Testis (tissue), 5 donors: Measurements from ENCODE around the gene ANKRD1. TPM values are rescaled to one million over a fixed set of nuclear protein-coding genes. Genes with fewer than 3 reads are reported as not detected.

Experiments used
- DNase-seq: peaks from one replicate; pipeline ENCODE4 v3.0.0-alpha.2; 2019
- H3K27ac ChIP-seq, 2 donors: fragments of 200-600 bp; sonication (generic); one replicate each; pipeline ENCODE4 v1.5.1; 2019
- H3K27me3 ChIP-seq: fragments of 200-600 bp; sonication (generic); one replicate; pipeline ENCODE4 v1.5.1; 2019
- H3K36me3 ChIP-seq: fragments of 200-600 bp; sonication (generic); one replicate; pipeline ENCODE4 v1.5.1; 2017; ENCODE audit warnings: low read depth; ENCODE audit errors: missing control alignments
- H3K4me1 ChIP-seq: fragments of 200-600 bp; sonication (generic); one replicate; pipeline ENCODE4 v1.5.1; 2019
- H3K4me3 ChIP-seq, 2 donors: fragments of 200-600 bp; sonication (generic); one replicate each; pipeline ENCODE4 v1.5.1; 2017 to 2019
- H3K9me3 ChIP-seq: fragments of 200-600 bp; sonication (generic); one replicate; pipeline ENCODE4 v1.5.1; 2017
- POLR2A ChIP-seq: fragments of 450-650 bp; IDR thresholded peaks from one replicate; pipeline ENCODE4 v1.6.1; 2017; ENCODE audit warnings: antibody characterized with exemption, mild to moderate bottlenecking, moderate library complexity
- WGBS, 2 donors: methylation state at CpG; one replicate each; pipeline ENCODE4 v1.1.5; 2018; 5-methylcytosine and 5-hydroxymethylcytosine counted together
- intact Hi-C: fragments of 100-400 bp; cut with DNase I; formaldehyde crosslinking; loops from one replicate; pipeline ENCODE4 v1.15.1; 2023; ENCODE audit warnings: low total_unique reads
- long read RNA-seq, 2 donors: transcript quantifications; one replicate each; lab custom pipeline, GENCODE V29; 2026
- polyA plus RNA-seq: library from polyadenylated mRNA; stranded (reverse); fragments of 350-450 nt; fragmentation: Illumina TruSeq; extraction: RNeasy Lipid Tissue Mini Kit (QIAGEN cat#74804); gene quantifications from one replicate; pipeline ENCODE4 v1.2.3, GENCODE V29; 2014; ENCODE audit warnings: low read depth, low replicate concordance; ENCODE audit not compliant: insufficient read depth
- total RNA-seq, 2 donors: library from RNA; depleted of rRNA; stranded (reverse); fragments of >200 nt; gene quantifications; one replicate each; pipeline ENCODE4 v1.2.3, GENCODE V29; 2016
- TF ChIP-seq, protein P1 (sequence below), 3 experiments: fragments of 450-650 bp in 2 of 3; fragments of 200-600 bp in 1 of 3; sonication (generic) in 1 of 3; IDR thresholded peaks; one replicate each; pipeline ENCODE4 v1.5.1; 2016 to 2019; ENCODE audit warnings: antibody characterized with exemption in 3 of 3, mild to moderate bottlenecking in 2 of 3, moderate library complexity in 1 of 3

ANKRD1 gene
- total RNA-seq, result under 1 TPM in 1 of 2 donors, not detected in 1; 0.19 TPM
- 2.1 TPM for polyA plus RNA-seq
- long read RNA-seq, donor 1, result 0 reads
- long read RNA-seq, donor 2, result 0 reads

DNA sequence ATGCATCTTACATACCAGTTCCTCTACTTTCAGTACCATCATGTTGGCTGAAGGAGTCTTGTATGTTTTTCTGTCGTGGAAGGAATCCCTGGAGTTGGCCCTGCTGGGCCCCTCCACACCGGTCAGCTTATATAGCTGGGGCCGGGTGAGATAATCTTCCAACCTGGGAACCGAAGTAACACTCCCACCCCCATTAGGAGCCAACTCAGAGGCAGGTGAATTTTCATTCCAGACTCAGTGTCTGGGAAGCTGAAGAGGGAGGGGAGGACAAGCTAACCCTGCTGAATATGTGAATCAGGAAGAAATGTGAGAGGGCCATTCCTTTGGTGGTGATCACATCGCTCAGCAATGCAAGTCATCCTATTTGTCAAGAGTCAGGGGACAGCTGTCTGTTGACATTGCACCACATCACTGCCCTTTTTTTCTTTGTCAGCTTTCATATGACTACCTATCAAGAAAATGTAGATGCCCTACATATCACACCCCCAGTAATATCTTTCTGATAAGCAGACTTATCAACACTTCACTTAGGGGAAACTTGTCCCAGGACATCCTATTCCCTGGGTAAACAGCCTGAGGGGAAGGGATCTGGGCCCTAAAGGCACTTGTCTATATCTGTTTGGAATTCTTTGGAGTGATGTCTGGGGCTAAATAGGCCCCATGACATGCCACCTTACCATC lies at the start of gene ANKRD1:
Gene ANKRD1 (minus strand): TSS at position 102 of the 681 bp plus-strand sequence. CDS start 60 bp downstream, at position 42.
- H3K4me1 ChIP-seq, result peaks cover 5% of the 10 kb centered on the region
- TF ChIP-seq POLR2A, result no peak
- TF ChIP-seq, protein P1, sequence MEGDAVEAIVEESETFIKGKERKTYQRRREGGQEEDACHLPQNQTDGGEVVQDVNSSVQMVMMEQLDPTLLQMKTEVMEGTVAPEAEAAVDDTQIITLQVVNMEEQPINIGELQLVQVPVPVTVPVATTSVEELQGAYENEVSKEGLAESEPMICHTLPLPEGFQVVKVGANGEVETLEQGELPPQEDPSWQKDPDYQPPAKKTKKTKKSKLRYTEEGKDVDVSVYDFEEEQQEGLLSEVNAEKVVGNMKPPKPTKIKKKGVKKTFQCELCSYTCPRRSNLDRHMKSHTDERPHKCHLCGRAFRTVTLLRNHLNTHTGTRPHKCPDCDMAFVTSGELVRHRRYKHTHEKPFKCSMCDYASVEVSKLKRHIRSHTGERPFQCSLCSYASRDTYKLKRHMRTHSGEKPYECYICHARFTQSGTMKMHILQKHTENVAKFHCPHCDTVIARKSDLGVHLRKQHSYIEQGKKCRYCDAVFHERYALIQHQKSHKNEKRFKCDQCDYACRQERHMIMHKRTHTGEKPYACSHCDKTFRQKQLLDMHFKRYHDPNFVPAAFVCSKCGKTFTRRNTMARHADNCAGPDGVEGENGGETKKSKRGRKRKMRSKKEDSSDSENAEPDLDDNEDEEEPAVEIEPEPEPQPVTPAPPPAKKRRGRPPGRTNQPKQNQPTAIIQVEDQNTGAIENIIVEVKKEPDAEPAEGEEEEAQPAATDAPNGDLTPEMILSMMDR (IDR thresholded peaks at IDR 0.05), result no peak
- no peak for DNase-seq
- H3K9me3 ChIP-seq, result no peaks in the 10 kb centered on the region
- 69 to 74% methylated on average over 5 of the region's 5 CpGs for WGBS, 2 donors
- no peak within 1 kb of the TSS for H3K27ac ChIP-seq
- H3K27me3 ChIP-seq, result no peaks in the 10 kb centered on the region
- no peaks in the 10 kb centered on the region for H3K36me3 ChIP-seq
- intact Hi-C loops, result no loop called here
- no peak within 1 kb of the TSS for H3K4me3 ChIP-seq

DNA sequence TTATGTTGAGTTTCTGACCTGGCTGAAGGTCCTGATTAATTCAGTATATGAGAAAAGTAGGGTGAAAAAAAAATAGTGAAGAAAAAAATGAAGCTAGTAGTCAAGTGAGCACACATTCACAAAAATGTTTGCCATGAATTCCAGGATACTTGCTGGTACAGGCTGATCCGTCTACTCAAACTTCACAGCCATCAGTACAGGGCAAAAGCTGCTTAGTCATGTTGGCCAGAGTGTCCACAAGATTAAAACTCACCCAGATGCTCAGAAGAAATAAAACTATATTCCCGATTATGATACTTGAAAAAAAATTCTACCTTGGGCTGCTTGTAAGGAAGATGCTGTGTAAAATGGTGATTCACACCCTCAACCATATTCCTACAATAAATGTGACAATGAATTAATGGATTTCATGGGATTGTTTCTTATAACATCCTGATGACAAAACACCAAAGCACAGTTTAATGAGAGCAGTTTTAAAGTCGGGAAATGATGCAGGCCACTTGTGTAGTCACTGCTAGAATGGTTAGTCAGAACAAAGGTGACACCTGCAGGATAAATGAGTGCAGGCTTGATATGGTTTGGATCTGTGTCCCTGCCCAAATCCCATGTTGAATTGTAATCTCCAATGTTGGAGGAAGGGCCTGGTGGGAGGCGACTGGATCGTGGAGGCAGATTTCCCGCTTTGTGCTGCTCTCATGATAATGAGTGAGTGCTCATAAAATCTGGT lies 49.2 kb upstream of the ANKRD1 start:
- WGBS, 2 donors, result 58 to 59% methylated on average over 6 of the region's 6 CpGs
- Histone ChIP-seq H3K27ac (no peak overlapping the region), H3K4me3 (no peak overlapping the region), H3K36me3 (no peaks in the 10 kb centered on the region), H3K27me3 (no peaks in the 10 kb centered on the region), H3K9me3 (no peaks in the 10 kb centered on the region), H3K4me1 (no peaks in the 10 kb centered on the region)
- DNase-seq, result no peak
- intact Hi-C loops, result no loop called here
- no peak for TF ChIP-seq POLR2A

DNA sequence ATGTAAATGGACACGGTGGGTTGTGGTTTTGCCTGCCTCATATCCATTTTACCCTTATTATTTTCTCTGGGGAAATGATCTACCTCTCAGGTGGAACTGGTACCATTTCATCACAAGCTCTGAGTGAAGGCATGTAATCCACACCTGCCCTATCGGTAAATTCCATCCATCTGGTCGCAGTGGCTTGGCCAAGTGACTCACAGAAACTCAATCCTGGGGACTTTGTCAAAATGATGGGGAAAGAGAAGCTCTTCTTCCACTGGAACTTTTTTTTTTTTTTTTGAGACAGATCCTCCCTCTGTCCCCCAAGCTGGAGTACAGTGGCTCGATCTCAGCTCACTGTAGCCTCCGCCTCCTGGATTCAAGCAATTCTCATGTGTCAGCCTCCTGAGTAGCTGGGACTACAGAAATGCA lies 48.2 kb upstream of the ANKRD1 start:
- no peak overlapping the region for H3K27ac ChIP-seq
- no peak for DNase-seq
- intact Hi-C loops, result no loop called here
- no peaks in the 10 kb centered on the region for H3K36me3 ChIP-seq
- H3K9me3 ChIP-seq, result no peaks in the 10 kb centered on the region
- H3K27me3 ChIP-seq, result no peaks in the 10 kb centered on the region
- WGBS, 2 donors, result 81 to 91% methylated on average over 5 of the region's 5 CpGs
- H3K4me1 ChIP-seq, result no peaks in the 10 kb centered on the region
- H3K4me3 ChIP-seq, result no peak overlapping the region
- TF ChIP-seq POLR2A, result no peak
- TF ChIP-seq, protein P1 (IDR thresholded peaks at IDR 0.05), result no peak

DNA sequence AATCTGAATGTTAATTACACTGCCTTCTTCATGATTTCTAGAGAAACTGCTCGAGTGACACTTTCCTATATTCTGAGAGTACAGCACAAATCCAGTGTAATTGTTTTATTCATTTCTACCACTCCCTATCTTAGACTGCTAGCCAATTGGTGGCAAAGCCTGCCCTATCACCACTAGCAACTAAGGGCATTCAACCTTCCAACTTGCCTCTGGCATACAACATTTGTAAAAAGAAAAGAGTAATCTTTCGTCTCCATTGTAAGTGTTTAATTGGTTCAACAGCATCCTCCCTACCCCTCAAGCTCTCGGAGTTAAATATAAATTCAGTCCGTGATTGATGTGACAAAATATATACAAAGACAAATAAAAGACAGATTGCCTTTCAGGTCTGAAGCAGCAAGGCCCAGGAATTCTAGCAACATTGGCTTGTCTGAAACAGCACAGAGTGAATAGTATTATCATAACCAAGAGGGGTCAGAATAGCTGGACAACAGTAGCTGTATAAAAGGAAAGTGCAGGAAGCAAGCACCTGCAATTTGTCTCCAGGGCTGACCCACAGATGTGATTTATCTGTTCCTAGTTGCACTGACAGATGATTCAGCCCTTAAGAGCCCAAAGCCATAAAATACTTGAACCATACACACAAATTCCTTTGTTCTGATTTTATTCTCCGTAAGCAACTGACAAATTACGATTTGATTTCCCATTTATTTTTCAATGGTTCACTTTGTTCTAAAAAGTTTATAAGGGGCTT lies 47.6 kb upstream of the ANKRD1 start:
- WGBS, 2 donors, result 82 to 83% methylated on average over 6 of the region's 6 CpGs
- TF ChIP-seq, protein P1 (IDR thresholded peaks at IDR 0.05), result no peak
- no peak for TF ChIP-seq POLR2A
- H3K27me3 ChIP-seq, result no peaks in the 10 kb centered on the region
- no peaks in the 10 kb centered on the region for H3K36me3 ChIP-seq
- intact Hi-C loops, result no loop called here
- H3K9me3 ChIP-seq, result no peaks in the 10 kb centered on the region
- H3K4me3 ChIP-seq, result no peak overlapping the region
- DNase-seq, result no peak
- no peak overlapping the region for H3K27ac ChIP-seq
- no peaks in the 10 kb centered on the region for H3K4me1 ChIP-seq

DNA sequence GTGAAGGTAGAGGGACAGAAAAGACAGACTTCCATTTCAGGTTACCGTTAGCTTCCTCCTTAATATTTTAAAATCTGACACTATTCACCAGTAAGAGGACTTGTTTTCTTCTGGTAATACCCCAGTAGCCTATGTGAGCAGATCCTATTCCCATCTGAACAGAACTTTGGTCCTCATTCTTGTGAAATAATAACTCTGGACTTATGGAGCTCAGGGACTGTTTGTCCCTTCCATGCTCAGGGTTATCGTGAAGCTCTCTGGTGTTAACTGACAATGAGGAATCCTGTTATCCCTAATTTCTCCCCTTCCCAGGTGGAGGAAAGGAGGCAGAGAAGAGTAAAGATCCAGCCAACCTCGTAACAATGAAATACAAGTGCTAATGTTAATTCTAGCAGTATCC lies 47.0 kb upstream of the ANKRD1 start:
- Histone ChIP-seq H3K4me1 (no peaks in the 10 kb centered on the region), H3K36me3 (no peaks in the 10 kb centered on the region), H3K27me3 (no peaks in the 10 kb centered on the region), H3K4me3 (no peak overlapping the region), H3K9me3 (no peaks in the 10 kb centered on the region), H3K27ac (no peak overlapping the region)
- 82 to 88% methylated on average over 3 of the region's 3 CpGs for WGBS, 2 donors
- intact Hi-C loops, result no loop called here
- DNase-seq, result no peak
- TF ChIP-seq, protein P1 (IDR thresholded peaks at IDR 0.05), result no peak
- TF ChIP-seq POLR2A, result no peak
